ENCODE measurements around the gene CPXM2.

DNA sequence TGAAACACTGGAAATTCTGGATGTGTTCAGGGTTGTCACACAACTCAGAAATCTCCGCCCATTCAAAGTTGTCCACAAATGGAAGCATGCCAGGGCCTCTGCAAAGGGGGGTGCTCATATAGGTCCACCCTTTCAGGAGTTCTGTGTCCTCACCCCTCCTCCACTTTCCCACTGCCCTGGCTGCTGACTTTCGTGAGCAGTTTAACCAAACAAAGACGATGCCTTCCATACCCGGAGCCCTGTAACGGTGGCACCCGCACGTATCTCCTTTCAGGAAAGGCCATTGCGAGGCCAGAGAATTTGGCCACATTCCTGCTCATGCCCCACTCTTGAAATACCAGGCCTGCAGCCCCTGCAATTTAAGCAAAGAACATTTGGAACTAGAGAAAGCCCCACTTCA is 1.4 kb downstream of the CPXM2 start:
- TF ChIP-seq, protein P1, sequence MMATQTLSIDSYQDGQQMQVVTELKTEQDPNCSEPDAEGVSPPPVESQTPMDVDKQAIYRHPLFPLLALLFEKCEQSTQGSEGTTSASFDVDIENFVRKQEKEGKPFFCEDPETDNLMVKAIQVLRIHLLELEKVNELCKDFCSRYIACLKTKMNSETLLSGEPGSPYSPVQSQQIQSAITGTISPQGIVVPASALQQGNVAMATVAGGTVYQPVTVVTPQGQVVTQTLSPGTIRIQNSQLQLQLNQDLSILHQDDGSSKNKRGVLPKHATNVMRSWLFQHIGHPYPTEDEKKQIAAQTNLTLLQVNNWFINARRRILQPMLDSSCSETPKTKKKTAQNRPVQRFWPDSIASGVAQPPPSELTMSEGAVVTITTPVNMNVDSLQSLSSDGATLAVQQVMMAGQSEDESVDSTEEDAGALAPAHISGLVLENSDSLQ (IDR thresholded peaks at IDR 0.05), result no peak
- no peak for TF ChIP-seq FOXM1 (IDR thresholded peaks at IDR 0.05; ENCODE audit: borderline replicate concordance)
